K562 (cell line): ENCODE results near the gene SOX15. TPM values are rescaled to one million over a fixed set of nuclear protein-coding genes. Genes with fewer than 3 reads are reported as not detected.

ENCODE experiments used
- ATAC-seq: fragments of 200-7000 bp; cut with Tn5 transposase; 3 replicates; pipeline ENCODE4 v1.9.1; 2020; ENCODE audit warnings: moderate library complexity
- BruUV-seq: library from RNA; stranded (reverse); fragments of 400-500 nt; replicated peaks from 2 replicates; lab custom pipeline; 2021; lab: Mats Ljungman, UMichigan
- CTCF ChIA-PET: fragments of 300-600 bp; formaldehyde crosslinking; extraction: SDS; loops from one replicate; lab custom pipeline; 2021; ENCODE audit warnings: low intra/inter-chr PET ratio; lab: Yijun Ruan, JAX
- POLR2A ChIA-PET: fragments of 300-600, 350-650 bp; sonication (Branson Sonifier 250); formaldehyde crosslinking; extraction: SDS; loops from one replicate; lab custom pipeline; 2021; ENCODE audit warnings: antibody characterized with exemption, inconsistent platforms; lab: Yijun Ruan, JAX
- DNase-seq, 4 experiments: peaks; one replicate each; pipeline versions ENCODE4 v3.0.0 to v3.0.0-alpha.2; 2011 to 2018; ENCODE audit warnings: low spot score in 3 of 4, mixed read lengths in 3 of 4; ENCODE audit errors: extremely low read depth in 1 of 4
- FAIRE-seq: peaks from 2 replicates; lab custom pipeline; 2011; peaks lifted over from hg19 to GRCh38; lab: Jason Lieb, UNC
- H2AFZ ChIP-seq: 2 replicates; pipeline ENCODE4 v1.6.0; 2011; ENCODE audit warnings: low read depth, low read length, control low read depth, inconsistent platforms
- H3K27ac ChIP-seq: fragments of 200-600 bp; 3 replicates; pipeline ENCODE4 v1.8.0; 2011; ENCODE audit warnings: low read depth, mild to moderate bottlenecking, control low read depth, inconsistent platforms, low read length, moderate library complexity, mixed read lengths; ENCODE audit errors: extremely low read depth
- H3K27me3 ChIP-seq, 2 experiments: fragments of 300-600 bp in 1 of 2; 2 replicates in 1 of 2; 3 replicates in 1 of 2; pipeline versions ENCODE4 v1.6.0 to v1.8.0; 2011; ENCODE audit warnings: inconsistent platforms in 2 of 2, low read length in 2 of 2, mild to moderate bottlenecking in 1 of 2, mixed read lengths in 1 of 2, moderate library complexity in 1 of 2; ENCODE audit not compliant: control insufficient read depth in 2 of 2, insufficient read depth in 2 of 2
- H3K36me3 ChIP-seq: fragments of 300-600 bp; 3 replicates; pipeline ENCODE4 v1.8.0; 2011; ENCODE audit warnings: mild to moderate bottlenecking, low read length, inconsistent platforms; ENCODE audit not compliant: control insufficient read depth, insufficient read depth
- H3K4me1 ChIP-seq, 2 experiments: fragments of 200-600 bp in 1 of 2; replicated peaks in 1 of 2; 2 replicates in 1 of 2; 3 replicates in 1 of 2; pipeline versions ENCODE4 v1.5.1 to v1.8.0; 2011; ENCODE audit warnings: inconsistent platforms in 2 of 2, low read length in 2 of 2, mild to moderate bottlenecking in 1 of 2, mixed read lengths in 1 of 2, moderate library complexity in 1 of 2; ENCODE audit not compliant: control insufficient read depth in 2 of 2, insufficient read depth in 2 of 2
- H3K4me2 ChIP-seq: 2 replicates; pipeline ENCODE4 v1.6.1; 2011; ENCODE audit warnings: low read length, control low read depth, inconsistent platforms, mixed read lengths; ENCODE audit not compliant: insufficient read depth
- H3K4me3 ChIP-seq: fragments of 200-600 bp; sonication (generic), shearing (Covaris generic); 2 replicates; pipeline ENCODE4 v1.5.1; 2016; ENCODE audit warnings: control low read depth, inconsistent platforms
- H3K79me2 ChIP-seq: fragments of 200-600 bp; 3 replicates; pipeline ENCODE4 v1.8.0; 2011; ENCODE audit warnings: low read length, inconsistent platforms; ENCODE audit not compliant: control insufficient read depth, insufficient read depth
- H3K9ac ChIP-seq, 2 experiments: 2 replicates each; pipeline versions ENCODE4 v1.6.0 to v1.6.1; 2011; ENCODE audit warnings: low read depth in 2 of 2, low read length in 2 of 2, control low read depth in 1 of 2, inconsistent platforms in 1 of 2, mild to moderate bottlenecking in 1 of 2, mixed read lengths in 1 of 2; ENCODE audit not compliant: insufficient read depth in 1 of 2
- H3K9me1 ChIP-seq: one replicate; pipeline ENCODE4 v1.6.0; 2011; ENCODE audit warnings: inconsistent platforms, mild to moderate bottlenecking, low read length, moderate library complexity; ENCODE audit not compliant: control insufficient read depth, insufficient read depth
- H3K9me3 ChIP-seq: replicated peaks from 2 replicates; pipeline ENCODE4 v1.5.1; 2011; ENCODE audit warnings: low read depth, low read length, inconsistent platforms; ENCODE audit not compliant: control insufficient read depth, insufficient read depth
- H4K20me1 ChIP-seq: replicated peaks from 2 replicates; pipeline ENCODE4 v1.6.1; 2011; ENCODE audit warnings: low read length, inconsistent platforms, mixed read lengths; ENCODE audit not compliant: control insufficient read depth, insufficient read depth
- ATF3 ChIP-seq, 2 experiments: fragments of 450-650 bp in 1 of 2; sonication (generic) in 1 of 2; formaldehyde crosslinking in 1 of 2; IDR thresholded peaks in 1 of 2; conservative IDR thresholded peaks in 1 of 2; 2 replicates each; pipeline versions ENCODE4 v1.6.1 to v1.8.1; 2016 to 2023; ENCODE audit warnings: mild to moderate bottlenecking in 2 of 2, moderate library complexity in 2 of 2, inconsistent platforms in 1 of 2, missing genetic modification reagents in 1 of 2
- CCNT2 ChIP-seq: IDR thresholded peaks from 2 replicates; pipeline ENCODE4 v1.6.1; 2011; ENCODE audit warnings: borderline replicate concordance, low read depth, mild to moderate bottlenecking, moderate library complexity, mixed read lengths, low read length; ENCODE audit not compliant: insufficient read length; ENCODE audit errors: extremely low read depth
- DIDO1 ChIP-seq: fragments of 450-650 bp; IDR thresholded peaks from 2 replicates; pipeline ENCODE4 v1.6.1; 2016; ENCODE audit warnings: low read depth, missing biosample characterization, missing genetic modification characterization
- DMBX1 ChIP-seq: fragments of 250-450 bp; sonication (Bioruptor Pico); IDR thresholded peaks from 2 replicates; pipeline ENCODE4 v1.8.0; 2022; ENCODE audit warnings: inconsistent platforms, mild to moderate bottlenecking, moderate library complexity, borderline replicate concordance
- FOXP1 ChIP-seq: sonication (generic); formaldehyde crosslinking; IDR thresholded peaks from 2 replicates; pipeline ENCODE4 v1.8.0; 2022; ENCODE audit warnings: mild to moderate bottlenecking, missing genetic modification reagents
- HCFC1 ChIP-seq: IDR thresholded peaks from 2 replicates; pipeline ENCODE4 v1.6.1; 2012; ENCODE audit warnings: low read depth, low read length, improper control_type of control experiment
- JUN ChIP-seq, 2 experiments: sonication (generic) in 1 of 2; formaldehyde crosslinking in 1 of 2; IDR thresholded peaks; 2 replicates each; pipeline versions ENCODE4 v1.6.1 to v1.8.0; 2012 to 2022; ENCODE audit warnings: borderline replicate concordance in 2 of 2, mild to moderate bottlenecking in 2 of 2, improper control_type of control experiment in 1 of 2, low read depth in 1 of 2, low read length in 1 of 2, missing genetic modification reagents in 1 of 2
- KAT7 ChIP-seq: sonication (generic); formaldehyde crosslinking; IDR thresholded peaks from 2 replicates; pipeline ENCODE4 v1.8.0; 2022; ENCODE audit warnings: missing genetic modification reagents, mild to moderate bottlenecking, borderline replicate concordance
- KDM5B ChIP-seq: fragments of 200-600 bp; sonication (generic); IDR thresholded peaks from 2 replicates; pipeline ENCODE4 v1.6.1; 2012; ENCODE audit warnings: low read depth, mild to moderate bottlenecking, moderate library complexity, low read length, control low read depth, inconsistent platforms; ENCODE audit not compliant: insufficient replicate concordance
- MYC ChIP-seq, 2 experiments: fragments of 250-450 bp in 1 of 2; sonication (Bioruptor Pico) in 1 of 2; IDR thresholded peaks; 2 replicates each; pipeline versions ENCODE4 v1.5.1 to v1.6.1; 2012 to 2021; ENCODE audit warnings: low read depth in 2 of 2, borderline replicate concordance in 1 of 2, improper control_type of control experiment in 1 of 2, low read length in 1 of 2, mild to moderate bottlenecking in 1 of 2, moderate library complexity in 1 of 2
- NFRKB ChIP-seq: fragments of 450-650 bp; IDR thresholded peaks from 2 replicates; pipeline ENCODE4 v1.6.1; 2016; ENCODE audit warnings: low read depth
- NR2C1 ChIP-seq, 2 experiments: fragments of 450-650 bp; IDR thresholded peaks; 2 replicates each; pipeline ENCODE4 v1.6.1; 2017; ENCODE audit warnings: mild to moderate bottlenecking in 2 of 2, antibody characterized with exemption in 1 of 2, inconsistent platforms in 1 of 2, missing compliant biosample characterization in 1 of 2, missing genetic modification characterization in 1 of 2
- RHOXF2B ChIP-seq: fragments of 250-450 bp; sonication (Bioruptor Pico); conservative IDR thresholded peaks from 2 replicates; pipeline ENCODE4 v1.5.1; 2021
- UBTF ChIP-seq, 2 experiments: IDR thresholded peaks; 2 replicates each; pipeline ENCODE4 v1.6.1; 2012; ENCODE audit warnings: improper control_type of control experiment in 2 of 2, low read depth in 2 of 2, low read length in 2 of 2, borderline replicate concordance in 1 of 2
- ZNF24 ChIP-seq: fragments of 450-650 bp; IDR thresholded peaks from 2 replicates; pipeline ENCODE4 v1.6.1; 2016
- WGBS: fragments of 100-300 bp; shearing (Covaris generic); methylation state at CpG from one replicate; pipeline ENCODE4 v1.1.6; 2016; ENCODE audit warnings: low coverage, mixed read lengths; ENCODE audit not compliant: insufficient coverage; ENCODE audit errors: missing lambda C conversion rate; 5-methylcytosine and 5-hydroxymethylcytosine counted together
- in situ Hi-C: fragments of 300-500 bp; cut with MboI; formaldehyde crosslinking; loops from 4 replicates; pipeline ENCODE4 v1.15.0; 2018; ENCODE audit warnings: inconsistent platforms, mixed read lengths
- intact Hi-C: fragments of 100-400 bp; cut with micrococcal nuclease; formaldehyde crosslinking; loops from 2 replicates; pipeline ENCODE4 v1.14.2; 2022
- polyA plus RNA-seq, 8 experiments: library from polyadenylated mRNA; depleted of rRNA in 4 of 8; stranded (reverse) in 5 of 8; unstranded in 3 of 8; fragments of >200 nt; fragmentation: Nextera tagmentation in 2 of 8; fragmentation: Illumina TruSeq in 1 of 8; extraction: Ambion mirVana in 2 of 8; extraction: Trizol in 1 of 8; gene quantifications; 2 replicates each; pipeline versions ENCODE4 v1.2.1 to v1.2.3, GENCODE V29; 2011 to 2014; ENCODE audit warnings: inconsistent platforms in 1 of 8, missing spikeins in 1 of 8
- total RNA-seq, 7 experiments: library from RNA; depleted of rRNA in 6 of 7; stranded (reverse); fragments of >200 nt in 6 of 7; fragmentation: Illumina TruSeq in 2 of 7; extraction: Trizol in 2 of 7; gene quantifications; 2 replicates each; pipeline versions ENCODE4 v1.2.1 to v1.2.3, GENCODE V29; 2011 to 2021; ENCODE audit warnings: low replicate concordance in 1 of 7

Gene SOX15
- total and polyA plus RNA-seq, 9 of the 15 experiments (the other 6 are each of a cell fraction or from before 2014, with no cell fraction given) = 0.07 to 0.33 (median 0.19) TPM; not detected in 5

- POLR2A ChIA-PET = interaction anchor here (0.6 to 4.0 kb wide), 9 partner anchors 10 to 1150 kb away, joined by 3 to 28 read pairs (median 3); partner anchors contain the start of genes MPDU1, SAT2 and TP53
- TF ChIP-seq CCNT2 (peak; percentile 61), KAT7 (CRISPR knock-in tag) (no peak), UBTF (IDR thresholded peaks at IDR 0.05; ENCODE audit: borderline replicate concordance in 1 of 2, low read depth in 2 of 2, low read length in 2 of 2) (peak in 1 of 2 experiments; percentile 47; a peak in 1 of 4 replicates), MYC (IDR thresholded peaks at IDR 0.05; ENCODE audit: low read depth, low read length) (0 out of 2 replicates have a peak, but pooled peaks have one; percentile 24), MYC (CRISPR knock-in tag; IDR thresholded peaks at IDR 0.05; ENCODE audit: borderline replicate concordance, low read depth) (no peak), JUN (IDR thresholded peaks at IDR 0.05; ENCODE audit: borderline replicate concordance, low read depth, low read length) (0 out of 2 replicates have a peak, but pooled peaks have one; percentile 3), JUN (CRISPR knock-in tag; IDR thresholded peaks at IDR 0.05; ENCODE audit: borderline replicate concordance) (no peak), NFRKB (no peak), DMBX1 (CRISPR knock-in tag) (no peak), KDM5B (peak; percentile 52), DIDO1 (tag) (no peak), FOXP1 (CRISPR knock-in tag) (no peak), HCFC1 (peak; percentile 28), RHOXF2B (CRISPR knock-in tag) (no peak), ATF3 (IDR thresholded peaks at IDR 0.05) (no peak), ATF3 (CRISPR knock-in tag; conservative IDR thresholded peaks at IDR 0.05) (no peak), NR2C1 (IDR thresholded peaks at IDR 0.05) (no peak), NR2C1 (tag; IDR thresholded peaks at IDR 0.05) (no peak), ZNF24 (no peak)
Observed at GRCh38 chr17:7614425-7615264, 24.8 kb upstream of the SOX15 start, which contains the start of gene FXR2. Gene FXR2 (minus strand): TSS chr17:7614897. CDS start chr17:7614532, 365 bp downstream.

More at GRCh38 chr17:7614425-7615264, 24.8 kb upstream of the SOX15 start, which contains the start of gene FXR2:
- 4% methylated on average over 13 of the region's 93 CpGs for WGBS
- FAIRE-seq = peak; percentile 97
- peak; percentile 95 to 99 (median 96) for DNase-seq
- H3K27me3 ChIP-seq = no peaks in the 10 kb centered on the region
- peaks cover 6% of the 10 kb centered on the region for H3K9me1 ChIP-seq
- intact Hi-C loops (loop anchor here (5.0 kb wide), 1 partner anchor 32 kb away; the partner anchor contains the start of gene MPDU1), in situ Hi-C loops (no loop called here)
- peaks cover 16 to 27% of the 10 kb centered on the region in 2 experiments; a peak in 4 of 5 replicates for H3K4me1 ChIP-seq
- no peaks in the 10 kb centered on the region for H3K9me3 ChIP-seq
- peak within 1 kb of the TSS; percentile 97 for H2AFZ ChIP-seq
- CTCF ChIA-PET = interaction anchor here (0.5 to 0.6 kb wide), 2 partner anchors 18 to 107 kb away, joined by 3 to 4 read pairs; no protein-coding TSS in a partner anchor
- peak within 1 kb of the TSS; percentile 82 for H3K4me2 ChIP-seq
- peak within 1 kb of the TSS; percentile 81 for H3K4me3 ChIP-seq
- H3K36me3 ChIP-seq = peaks cover 11% of the 10 kb centered on the region; the same call in 2 of the 3 replicates
- H3K27ac ChIP-seq = peak within 1 kb of the TSS; percentile 80
- H3K9ac ChIP-seq = peak within 1 kb of the TSS; percentile 80 to 96
- BruUV-seq = no TSS peak
- no peaks in the 10 kb centered on the region; the same call in 1 of the 2 replicates for H4K20me1 ChIP-seq
- peak; percentile 98 for ATAC-seq
- H3K79me2 ChIP-seq = peaks cover 44% of the 10 kb centered on the region
